ENCODE measurements around the gene WDR86. TPM values are rescaled to one million over a fixed set of nuclear protein-coding genes. Genes with fewer than 3 reads are reported as not detected.

The WDR86 gene
- polyA plus RNA-seq, 1 donor from 2014 or later = 46.2 TPM

DNA sequence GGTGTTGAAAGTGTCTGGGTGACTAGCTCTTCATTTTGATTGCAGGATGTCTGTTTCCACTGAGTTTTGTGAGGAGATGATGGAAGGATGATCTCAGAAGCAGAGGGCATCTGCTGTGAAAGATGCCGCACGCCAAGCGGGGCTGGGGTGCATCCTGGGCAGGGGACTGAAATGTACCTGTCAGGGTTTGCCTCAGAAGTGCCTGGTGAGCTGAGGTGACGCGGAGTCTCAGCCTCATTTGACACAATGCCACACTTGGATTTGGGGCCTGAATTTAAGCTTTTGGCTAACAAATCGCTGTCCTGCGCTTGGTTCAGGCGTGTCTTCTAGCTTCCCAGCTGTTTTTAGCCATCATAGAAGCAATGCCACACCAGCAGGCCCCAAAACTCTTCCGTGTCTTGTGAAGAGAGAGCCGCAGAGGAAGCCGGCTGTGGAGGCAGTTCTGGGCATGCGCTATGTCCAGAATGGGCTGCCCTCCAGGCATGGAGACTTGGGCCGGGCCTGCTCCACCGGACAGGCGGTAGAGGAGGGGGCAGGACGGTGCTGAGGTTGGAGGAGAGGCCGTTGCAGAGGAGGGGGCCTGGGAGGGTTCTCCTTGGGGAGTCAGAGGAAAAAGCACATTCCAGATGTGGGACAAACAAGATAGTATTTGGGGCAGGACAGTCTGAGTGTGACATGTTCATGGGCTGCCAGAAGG is 31.2 kb downstream of the WDR86 start:
- Histone ChIP-seq H3K79me2 (replicated peaks; ENCODE audit: insufficient read depth, low read length) (no peaks in the 10 kb centered on the region), H2AFZ (ENCODE audit: low read depth, low read length) (no peak overlapping the region), H3K9me2 (ENCODE audit: insufficient read depth, low read length) (no peaks in the 10 kb centered on the region), H3K4me2 (ENCODE audit: low read length) (no peak overlapping the region), H3K9me3 (ENCODE audit: low read length) (no peaks in the 10 kb centered on the region), H3F3A (ENCODE audit: insufficient read depth, low read length, poor library complexity, severe bottlenecking) (no peaks in the 10 kb centered on the region), H4K20me1 (ENCODE audit: insufficient read depth) (no peaks in the 10 kb centered on the region), H3K27me3 (ENCODE audit: insufficient read depth, low read depth, low read length) (peaks cover 19% of the 10 kb centered on the region), H3K9ac (ENCODE audit: low read length) (no peak overlapping the region), H3K36me3 (ENCODE audit: insufficient read depth, low read length) (no peaks in the 10 kb centered on the region), H3K27ac (ENCODE audit: low read length) (no peak overlapping the region), H3K4me3 (ENCODE audit: low read length) (no peak overlapping the region)
- TF ChIP-seq TAF1 (IDR thresholded peaks at IDR 0.05; ENCODE audit: low read depth) (no peak), SMC3 (conservative IDR thresholded peaks at IDR 0.05; ENCODE audit: poor library complexity) (no peak), MXI1 (conservative IDR thresholded peaks at IDR 0.05; ENCODE audit: poor library complexity, severe bottlenecking) (no peak)

DNA sequence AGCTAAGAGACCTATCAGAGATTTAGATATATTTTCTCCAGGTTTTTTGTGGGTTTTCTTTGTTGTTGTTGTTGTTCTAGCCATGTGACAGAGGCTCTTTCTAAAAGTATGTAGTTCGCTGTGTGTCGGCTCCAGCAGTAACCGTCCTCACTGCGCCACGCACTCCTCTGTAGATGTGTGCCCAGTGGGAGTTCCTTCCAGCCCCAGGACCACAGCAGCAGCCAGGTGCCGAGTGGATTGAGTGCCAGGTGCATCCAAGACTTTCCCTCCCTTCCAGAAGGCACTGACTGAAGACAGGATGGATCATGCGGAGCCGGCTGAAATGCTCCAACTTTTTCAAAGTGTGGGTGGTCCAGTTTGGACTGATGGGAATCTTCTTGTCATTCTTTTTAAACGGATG is 31.8 kb downstream of the WDR86 start:
- Histone ChIP-seq H3K9me2 (ENCODE audit: insufficient read depth, low read length) (no peaks in the 10 kb centered on the region), H3K9me3 (ENCODE audit: low read length) (no peaks in the 10 kb centered on the region), H3K4me2 (ENCODE audit: low read length) (no peak overlapping the region), H3K9ac (ENCODE audit: low read length) (no peak overlapping the region), H3K4me3 (ENCODE audit: low read length) (no peak overlapping the region), H3F3A (ENCODE audit: insufficient read depth, low read length, poor library complexity, severe bottlenecking) (no peaks in the 10 kb centered on the region), H4K20me1 (ENCODE audit: insufficient read depth) (no peaks in the 10 kb centered on the region), H3K27ac (ENCODE audit: low read length) (no peak overlapping the region), H3K27me3 (ENCODE audit: insufficient read depth, low read depth, low read length) (peaks cover 19% of the 10 kb centered on the region), H2AFZ (ENCODE audit: low read depth, low read length) (no peak overlapping the region), H3K36me3 (ENCODE audit: insufficient read depth, low read length) (no peaks in the 10 kb centered on the region), H3K79me2 (replicated peaks; ENCODE audit: insufficient read depth, low read length) (no peaks in the 10 kb centered on the region)
- TF ChIP-seq, protein P1, sequence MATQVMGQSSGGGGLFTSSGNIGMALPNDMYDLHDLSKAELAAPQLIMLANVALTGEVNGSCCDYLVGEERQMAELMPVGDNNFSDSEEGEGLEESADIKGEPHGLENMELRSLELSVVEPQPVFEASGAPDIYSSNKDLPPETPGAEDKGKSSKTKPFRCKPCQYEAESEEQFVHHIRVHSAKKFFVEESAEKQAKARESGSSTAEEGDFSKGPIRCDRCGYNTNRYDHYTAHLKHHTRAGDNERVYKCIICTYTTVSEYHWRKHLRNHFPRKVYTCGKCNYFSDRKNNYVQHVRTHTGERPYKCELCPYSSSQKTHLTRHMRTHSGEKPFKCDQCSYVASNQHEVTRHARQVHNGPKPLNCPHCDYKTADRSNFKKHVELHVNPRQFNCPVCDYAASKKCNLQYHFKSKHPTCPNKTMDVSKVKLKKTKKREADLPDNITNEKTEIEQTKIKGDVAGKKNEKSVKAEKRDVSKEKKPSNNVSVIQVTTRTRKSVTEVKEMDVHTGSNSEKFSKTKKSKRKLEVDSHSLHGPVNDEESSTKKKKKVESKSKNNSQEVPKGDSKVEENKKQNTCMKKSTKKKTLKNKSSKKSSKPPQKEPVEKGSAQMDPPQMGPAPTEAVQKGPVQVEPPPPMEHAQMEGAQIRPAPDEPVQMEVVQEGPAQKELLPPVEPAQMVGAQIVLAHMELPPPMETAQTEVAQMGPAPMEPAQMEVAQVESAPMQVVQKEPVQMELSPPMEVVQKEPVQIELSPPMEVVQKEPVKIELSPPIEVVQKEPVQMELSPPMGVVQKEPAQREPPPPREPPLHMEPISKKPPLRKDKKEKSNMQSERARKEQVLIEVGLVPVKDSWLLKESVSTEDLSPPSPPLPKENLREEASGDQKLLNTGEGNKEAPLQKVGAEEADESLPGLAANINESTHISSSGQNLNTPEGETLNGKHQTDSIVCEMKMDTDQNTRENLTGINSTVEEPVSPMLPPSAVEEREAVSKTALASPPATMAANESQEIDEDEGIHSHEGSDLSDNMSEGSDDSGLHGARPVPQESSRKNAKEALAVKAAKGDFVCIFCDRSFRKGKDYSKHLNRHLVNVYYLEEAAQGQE (IDR thresholded peaks at IDR 0.05; ENCODE audit: borderline replicate concordance) = no peak

DNA sequence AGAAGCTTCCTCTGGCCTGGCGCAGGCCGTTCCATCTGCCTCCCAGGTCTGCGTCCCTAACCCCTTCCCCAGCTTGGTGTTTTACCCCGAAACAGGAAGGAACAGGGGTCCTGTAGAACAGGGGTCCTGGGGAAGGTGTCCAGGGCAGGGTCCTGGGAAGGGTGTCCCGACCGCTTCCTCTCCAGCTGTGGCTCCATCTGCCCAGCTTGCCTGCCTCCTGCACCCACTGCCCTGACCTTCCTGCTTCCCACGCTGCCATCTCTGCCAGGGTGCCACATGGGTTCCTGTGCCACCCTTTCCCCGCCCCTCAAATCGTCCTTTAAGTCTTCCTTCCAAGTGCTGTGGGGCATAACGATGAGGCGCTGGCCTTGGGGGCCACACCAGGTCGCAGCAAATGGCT is 32.4 kb downstream of the WDR86 start:
- H3K4me2 ChIP-seq (ENCODE audit: low read length) = no peak overlapping the region
- TF ChIP-seq, protein P2, sequence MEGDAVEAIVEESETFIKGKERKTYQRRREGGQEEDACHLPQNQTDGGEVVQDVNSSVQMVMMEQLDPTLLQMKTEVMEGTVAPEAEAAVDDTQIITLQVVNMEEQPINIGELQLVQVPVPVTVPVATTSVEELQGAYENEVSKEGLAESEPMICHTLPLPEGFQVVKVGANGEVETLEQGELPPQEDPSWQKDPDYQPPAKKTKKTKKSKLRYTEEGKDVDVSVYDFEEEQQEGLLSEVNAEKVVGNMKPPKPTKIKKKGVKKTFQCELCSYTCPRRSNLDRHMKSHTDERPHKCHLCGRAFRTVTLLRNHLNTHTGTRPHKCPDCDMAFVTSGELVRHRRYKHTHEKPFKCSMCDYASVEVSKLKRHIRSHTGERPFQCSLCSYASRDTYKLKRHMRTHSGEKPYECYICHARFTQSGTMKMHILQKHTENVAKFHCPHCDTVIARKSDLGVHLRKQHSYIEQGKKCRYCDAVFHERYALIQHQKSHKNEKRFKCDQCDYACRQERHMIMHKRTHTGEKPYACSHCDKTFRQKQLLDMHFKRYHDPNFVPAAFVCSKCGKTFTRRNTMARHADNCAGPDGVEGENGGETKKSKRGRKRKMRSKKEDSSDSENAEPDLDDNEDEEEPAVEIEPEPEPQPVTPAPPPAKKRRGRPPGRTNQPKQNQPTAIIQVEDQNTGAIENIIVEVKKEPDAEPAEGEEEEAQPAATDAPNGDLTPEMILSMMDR (IDR thresholded peaks at IDR 0.05; ENCODE audit: poor library complexity, severe bottlenecking) = no peak
- no peak for TF ChIP-seq SMC3 (conservative IDR thresholded peaks at IDR 0.05; ENCODE audit: poor library complexity)
- TF ChIP-seq EP300 (conservative IDR thresholded peaks at IDR 0.05; ENCODE audit: poor library complexity, severe bottlenecking) = no peak
- TF ChIP-seq RAD21 (conservative IDR thresholded peaks at IDR 0.05) = no peak
- TF ChIP-seq, protein P1 (IDR thresholded peaks at IDR 0.05; ENCODE audit: borderline replicate concordance) = no peak
- TF ChIP-seq POLR2AphosphoS5 (IDR thresholded peaks at IDR 0.05) = no peak
- no peak for TF ChIP-seq EZH2 (IDR thresholded peaks at IDR 0.05; ENCODE audit: borderline replicate concordance, insufficient read depth, low read length, poor library complexity, severe bottlenecking)
- no peak for TF ChIP-seq MXI1 (conservative IDR thresholded peaks at IDR 0.05; ENCODE audit: poor library complexity, severe bottlenecking)
- no peaks in the 10 kb centered on the region for H3K9me2 ChIP-seq (ENCODE audit: insufficient read depth, low read length)
- H3K36me3 ChIP-seq (ENCODE audit: insufficient read depth, low read length) = no peaks in the 10 kb centered on the region
- peaks cover 14% of the 10 kb centered on the region for H3K27me3 ChIP-seq (ENCODE audit: insufficient read depth, low read depth, low read length)
- no peak overlapping the region for H2AFZ ChIP-seq (ENCODE audit: low read depth, low read length)
- no peaks in the 10 kb centered on the region for H3K9me3 ChIP-seq (ENCODE audit: low read length)
- H3K79me2 ChIP-seq (replicated peaks; ENCODE audit: insufficient read depth, low read length) = no peaks in the 10 kb centered on the region
- H3F3A ChIP-seq (ENCODE audit: insufficient read depth, low read length, poor library complexity, severe bottlenecking) = no peaks in the 10 kb centered on the region
- no peak overlapping the region for H3K27ac ChIP-seq (ENCODE audit: low read length)
- no peak overlapping the region for H3K4me3 ChIP-seq (ENCODE audit: low read length)
- no peaks in the 10 kb centered on the region for H4K20me1 ChIP-seq (ENCODE audit: insufficient read depth)
- H3K9ac ChIP-seq (ENCODE audit: low read length) = no peak overlapping the region

All from neural cell (in vitro differentiated cells).